C1 segment of cervical spinal cord (tissue), 14 donors: ENCODE data around the gene ROBO2.

Experiments
- DNase-seq, 14 donors: peaks; one replicate each; lab custom pipeline; 2025; lab: John Stamatoyannopoulos, UW

The ROBO2 gene

DNA sequence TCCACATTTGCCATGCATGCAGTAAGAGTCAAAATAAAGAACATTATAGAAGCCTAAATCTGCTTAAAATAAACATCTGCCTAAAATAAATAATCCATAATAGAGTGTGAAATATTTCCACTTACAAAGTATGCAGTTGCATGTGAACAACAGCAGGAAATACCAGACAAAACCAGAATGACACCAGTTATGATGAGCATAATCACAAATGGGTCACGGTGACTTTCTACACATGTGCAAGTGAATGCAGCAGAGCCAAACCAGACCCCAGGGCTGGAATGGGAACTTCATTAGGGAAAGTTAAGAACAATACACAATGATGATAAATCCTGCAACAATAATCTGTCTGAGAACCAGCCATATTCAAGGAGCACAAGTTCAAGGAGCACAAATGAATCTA, 615.5 kb downstream of the ROBO2 start:
- no peak for DNase-seq

DNA sequence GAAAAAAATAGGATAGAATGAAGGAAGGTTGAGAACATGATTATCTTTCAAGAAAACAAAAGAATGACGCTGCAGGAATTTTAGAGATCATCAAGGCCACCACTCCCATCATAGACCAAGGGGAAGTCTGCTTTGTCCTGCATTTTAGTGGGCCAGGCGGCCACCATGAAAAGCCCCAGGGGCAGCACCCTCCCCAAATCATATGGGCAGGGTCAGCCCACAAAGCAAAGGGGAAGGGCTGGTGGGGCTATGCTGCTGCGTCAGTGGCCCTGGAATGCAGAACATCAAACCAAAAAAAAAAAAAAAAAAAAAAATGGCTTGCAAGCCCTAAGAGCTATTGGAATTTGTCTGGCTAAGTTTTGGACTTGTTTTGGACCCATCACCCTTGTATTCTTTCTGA, 620.8 kb downstream of the ROBO2 start:
- no peak for DNase-seq

DNA sequence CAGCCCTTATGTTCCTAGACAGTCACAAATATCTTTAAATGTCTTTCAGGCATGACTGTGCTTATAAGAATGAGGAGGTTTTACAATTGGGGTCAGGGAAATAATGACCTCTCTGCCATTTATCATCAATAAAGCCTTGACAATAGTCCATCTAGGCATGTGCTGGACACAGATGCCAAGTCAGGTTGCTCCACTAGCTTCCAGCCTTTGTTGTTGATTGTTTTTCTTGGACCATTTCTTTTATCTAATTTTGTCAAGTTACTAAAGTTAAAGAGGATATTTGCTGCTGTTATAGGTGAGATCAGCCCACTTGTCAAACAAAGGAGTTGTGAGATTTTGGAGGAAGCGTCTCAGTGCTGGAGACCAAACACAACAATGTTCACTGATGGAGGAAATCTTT, 628.0 kb downstream of the ROBO2 start:
- no peak for DNase-seq

DNA sequence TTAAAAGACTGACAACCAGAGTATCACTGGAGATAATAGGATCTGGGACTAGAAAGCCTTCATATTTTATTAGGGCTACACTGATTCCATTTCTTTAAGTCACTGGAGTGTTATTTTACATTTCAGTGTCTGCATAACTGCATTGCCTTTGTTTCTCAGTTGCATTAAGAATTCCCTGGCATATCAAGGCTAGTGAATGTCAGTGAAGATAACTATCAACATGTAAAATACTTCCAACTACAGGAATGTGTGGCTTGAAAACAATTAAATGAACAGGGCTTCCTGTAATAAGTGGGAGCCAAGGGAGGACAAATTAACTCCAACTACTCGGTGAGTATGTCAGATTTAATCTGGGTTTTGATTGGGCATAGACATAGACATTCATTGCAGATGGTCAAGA, 628.5 kb downstream of the ROBO2 start:
- DNase-seq = no peak

DNA sequence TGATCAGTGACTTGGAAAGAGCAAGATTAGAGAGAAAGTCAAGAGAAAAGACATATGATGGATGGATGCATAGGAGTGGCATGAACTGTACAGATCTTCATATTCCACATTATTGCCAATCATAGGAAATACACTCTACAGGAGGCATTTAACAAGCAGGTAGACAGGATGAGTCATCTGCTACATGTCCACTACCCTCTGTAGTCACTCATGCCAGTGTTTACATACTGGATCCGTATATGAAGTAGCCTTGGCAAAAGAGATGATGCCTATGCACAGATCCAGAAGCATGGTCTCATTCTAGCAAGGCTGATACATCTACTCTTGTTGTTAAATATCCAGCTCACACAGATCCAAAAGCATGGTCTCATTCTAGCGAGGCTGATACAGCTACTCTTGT, 632.1 kb downstream of the ROBO2 start:
- DNase-seq = no peak

DNA sequence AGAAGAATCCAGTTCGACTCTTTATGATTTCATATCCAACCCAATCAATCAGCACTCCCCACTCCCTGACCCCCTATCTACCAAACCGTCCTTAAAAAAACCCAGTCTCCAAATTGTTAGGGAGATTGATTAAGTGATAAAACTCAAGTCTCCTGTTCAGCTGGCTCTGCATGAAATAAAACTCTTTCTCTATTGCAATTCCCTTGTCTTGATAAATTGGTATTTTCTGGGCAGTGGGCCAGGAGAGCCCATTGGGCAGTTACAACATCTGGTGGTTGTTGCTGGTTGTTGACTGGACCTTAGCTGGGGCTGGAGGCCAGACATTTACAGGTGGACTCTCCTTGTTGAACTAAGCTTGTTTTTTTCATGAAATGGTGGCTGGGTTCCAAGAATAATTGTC, 642.3 kb downstream of the ROBO2 start:
- no peak for DNase-seq

DNA sequence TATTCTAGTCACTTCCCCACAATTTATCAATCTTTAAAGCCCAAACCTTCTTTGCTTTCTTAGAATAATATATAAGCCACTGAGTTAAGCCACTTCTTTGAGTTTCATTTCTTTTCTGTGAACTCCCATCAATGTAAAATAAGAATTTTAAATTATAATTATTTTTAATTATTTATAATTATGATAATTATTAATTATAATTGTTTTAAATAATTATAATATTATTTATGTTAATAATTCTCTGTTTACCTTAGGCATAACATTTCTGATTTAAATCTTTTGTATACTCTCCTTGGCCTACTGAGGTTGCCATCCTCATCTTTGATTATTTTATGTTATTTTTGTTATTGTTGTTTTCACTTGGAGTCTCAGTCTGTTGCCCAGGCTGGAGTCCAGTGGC, 644.2 kb downstream of the ROBO2 start:
- DNase-seq = no peak

DNA sequence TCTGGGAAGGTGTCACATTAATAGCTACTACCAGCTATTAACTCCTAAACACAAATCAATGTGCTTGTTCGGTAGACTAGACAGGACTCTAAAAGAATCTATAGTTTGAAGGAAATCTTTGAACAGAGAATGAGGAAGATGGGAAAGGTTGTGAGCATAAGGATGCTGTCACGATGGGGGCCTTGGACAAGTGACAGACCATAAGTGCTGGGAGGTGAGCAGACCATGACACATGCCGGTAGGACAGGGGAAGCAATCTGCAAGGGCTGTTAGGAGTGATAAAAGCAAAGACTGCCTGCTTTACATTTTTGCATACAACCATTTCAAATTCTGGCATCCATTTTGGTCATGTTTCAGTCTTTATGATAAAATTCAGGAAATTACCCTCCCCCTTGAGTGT, 645.8 kb downstream of the ROBO2 start:
- no peak for DNase-seq

DNA sequence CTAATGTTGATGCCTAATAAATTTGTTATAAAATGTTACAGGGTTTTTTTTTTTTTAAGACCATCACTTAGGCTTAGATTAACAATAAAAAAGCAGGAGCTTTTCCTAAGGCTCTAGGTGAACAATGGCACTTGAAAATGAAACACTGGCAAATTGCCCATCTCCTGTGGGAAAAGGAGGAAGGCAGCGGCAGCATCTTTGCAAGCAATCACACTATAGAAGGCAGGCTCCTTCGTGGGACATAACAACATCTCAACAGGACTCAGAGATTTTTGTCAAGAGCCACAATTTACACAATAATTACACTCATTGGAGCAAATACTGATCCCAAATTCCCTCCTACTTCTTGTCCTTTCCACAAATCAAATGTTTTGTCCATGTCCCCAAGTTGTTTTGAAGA, 646.7 kb downstream of the ROBO2 start:
- no peak for DNase-seq

DNA sequence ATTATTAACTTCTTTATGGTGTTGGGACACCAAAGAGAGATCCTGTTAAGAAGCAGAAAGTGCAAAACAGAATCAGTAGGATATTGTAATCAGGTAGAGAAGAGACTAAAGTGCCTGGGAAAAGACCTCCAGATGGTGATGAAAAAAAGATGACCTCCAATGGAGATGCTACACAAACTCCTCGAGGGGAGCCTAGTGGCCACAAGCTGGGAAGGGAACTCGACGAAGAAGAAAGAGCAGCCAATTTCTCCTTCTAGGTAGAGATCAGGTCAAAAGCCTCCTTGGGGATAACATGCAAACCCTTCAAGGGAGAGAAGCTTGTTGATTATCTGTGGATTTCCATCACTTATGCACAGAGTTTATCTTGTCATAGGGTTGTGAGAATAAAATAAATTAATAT, 647.6 kb downstream of the ROBO2 start:
- no peak for DNase-seq

DNA sequence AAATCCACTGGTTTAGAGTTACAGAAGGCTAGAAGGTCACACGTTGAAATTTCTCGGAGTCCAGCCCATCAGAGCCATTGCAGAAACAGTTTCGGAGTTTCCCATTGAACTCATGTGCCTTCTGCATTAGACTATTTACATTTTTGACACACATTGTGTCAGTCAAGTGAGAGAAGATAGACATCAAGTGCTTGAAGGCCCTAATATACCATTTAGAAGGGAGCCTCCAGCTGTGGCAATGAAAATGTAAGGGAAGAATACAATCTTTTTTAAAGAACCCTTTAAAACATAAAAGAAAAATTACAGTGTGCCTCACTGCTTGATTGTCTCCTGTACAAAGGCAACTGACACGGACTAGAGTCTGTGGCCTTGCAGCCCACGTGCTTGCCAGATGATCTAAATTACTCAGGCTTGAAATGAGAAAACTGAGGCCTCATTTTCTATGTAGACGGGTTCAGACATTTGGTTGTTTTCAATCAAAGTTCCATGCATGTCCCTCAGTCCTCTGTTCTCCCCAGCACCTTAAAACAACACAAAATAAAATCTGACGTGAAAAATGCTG, 650.5 kb downstream of the ROBO2 start:
- DNase-seq = no peak

DNA sequence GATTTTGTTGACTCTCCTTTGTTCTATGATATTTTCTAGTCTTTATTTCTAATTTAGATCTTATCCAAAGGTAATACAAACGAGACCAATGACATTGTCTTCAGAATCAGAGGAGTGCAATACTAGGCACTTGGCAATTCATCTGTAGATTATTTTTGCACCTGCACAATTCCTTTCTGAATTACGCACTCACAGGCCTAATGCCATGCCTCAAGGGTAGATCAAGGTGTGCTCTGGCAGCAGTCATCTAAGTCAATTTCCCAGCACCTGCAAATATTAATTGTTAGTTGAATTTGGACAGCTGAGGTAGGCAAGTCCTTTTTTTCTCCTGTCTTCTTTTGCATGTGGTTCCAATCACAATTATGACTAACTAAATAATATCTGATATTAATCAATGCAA, 653.2 kb downstream of the ROBO2 start:
- DNase-seq = no peak

DNA sequence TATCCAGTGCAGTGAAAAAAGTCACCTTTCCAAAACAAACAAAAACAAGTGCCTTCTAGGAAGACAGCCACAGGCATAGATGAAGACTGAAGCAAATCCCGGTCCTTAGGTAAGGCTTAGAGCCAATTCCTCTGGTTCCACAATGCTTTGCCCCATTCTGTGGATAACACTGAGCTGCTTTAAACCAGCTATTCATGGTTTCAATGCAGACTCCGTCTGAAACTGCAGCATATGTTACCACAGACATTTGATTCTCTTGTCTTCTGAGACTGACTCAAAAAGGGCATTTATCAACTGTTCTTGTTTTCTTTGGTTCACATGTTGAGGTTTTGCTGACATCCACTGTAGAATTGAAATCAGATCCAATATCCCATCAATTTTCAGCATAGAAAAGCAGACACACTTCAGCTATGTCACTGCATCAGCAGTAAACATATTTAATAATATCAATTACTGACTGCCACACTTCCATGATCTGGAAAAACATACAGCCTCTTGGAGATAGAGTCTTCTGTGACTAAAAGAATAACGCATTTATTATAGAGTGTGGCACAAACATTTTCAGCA, 659.3 kb downstream of the ROBO2 start:
- DNase-seq = no peak
